MM.1S (cell line): Measurements from ENCODE around the gene NEK8.

ENCODE experiments used
- DNase-seq: peaks from one replicate; pipeline ENCODE4 v3.0.0-alpha.2; 2015
- H2AFZ ChIP-seq: fragments of 300-600 bp; sonication (generic); 2 replicates; pipeline ENCODE4 v1.6.0; 2016; ENCODE audit warnings: antibody characterized with exemption, low read length
- H3F3A ChIP-seq: fragments of 300-600 bp; sonication (generic); 2 replicates; pipeline ENCODE4 v1.6.1; 2016; ENCODE audit warnings: mild to moderate bottlenecking, antibody characterized with exemption, low read length, moderate library complexity, mixed read lengths; ENCODE audit not compliant: insufficient read depth
- H3K27ac ChIP-seq: fragments of 300-600 bp; sonication (generic); 2 replicates; pipeline ENCODE4 v1.5.1; 2016; ENCODE audit warnings: mild to moderate bottlenecking, low read length
- H3K27me3 ChIP-seq: fragments of 300-600 bp; sonication (generic); replicated peaks from 2 replicates; pipeline ENCODE4 v1.6.0; 2016; ENCODE audit warnings: low read length; ENCODE audit not compliant: insufficient read depth
- H3K36me3 ChIP-seq: fragments of 300-600 bp; sonication (generic); replicated peaks from 2 replicates; pipeline ENCODE4 v1.6.1; 2016; ENCODE audit warnings: mild to moderate bottlenecking, low read length, mixed read lengths; ENCODE audit not compliant: insufficient read depth
- H3K4me1 ChIP-seq: fragments of 300-600 bp; sonication (generic); 2 replicates; pipeline ENCODE4 v1.6.1; 2016; ENCODE audit warnings: low read length, mixed read lengths
- H3K4me2 ChIP-seq: fragments of 300-600 bp; sonication (generic); 2 replicates; pipeline ENCODE4 v1.6.0; 2016; ENCODE audit warnings: low read depth, low read length
- H3K4me3 ChIP-seq: fragments of 300-600 bp; sonication (generic); 2 replicates; pipeline ENCODE4 v1.5.1; 2016; ENCODE audit warnings: low read length, mixed read lengths
- H3K79me2 ChIP-seq: fragments of 300-600 bp; sonication (generic); 2 replicates; pipeline ENCODE4 v1.6.1; 2016; ENCODE audit warnings: mixed run types, low read length, mixed read lengths
- H3K9ac ChIP-seq: fragments of 300-600 bp; sonication (generic); 2 replicates; pipeline ENCODE4 v1.6.1; 2016; ENCODE audit warnings: low read length, mixed read lengths
- H3K9me2 ChIP-seq: fragments of 300-600 bp; sonication (generic); replicated peaks from 2 replicates; pipeline ENCODE4 v1.6.1; 2016; ENCODE audit warnings: mild to moderate bottlenecking, low read length, mixed read lengths; ENCODE audit not compliant: insufficient read depth
- H3K9me3 ChIP-seq: fragments of 300-600 bp; sonication (generic); replicated peaks from 2 replicates; pipeline ENCODE4 v1.6.1; 2016; ENCODE audit warnings: mild to moderate bottlenecking, low read length, mixed read lengths; ENCODE audit not compliant: insufficient read depth
- H4K20me1 ChIP-seq: fragments of 300-600 bp; sonication (generic); 2 replicates; pipeline ENCODE4 v1.6.1; 2016; ENCODE audit warnings: mild to moderate bottlenecking, low read length, moderate library complexity, mixed read lengths; ENCODE audit not compliant: insufficient read depth
- CTCF ChIP-seq: fragments of 300-600 bp; sonication (generic); IDR thresholded peaks from 2 replicates; pipeline ENCODE4 v1.5.1; 2016; ENCODE audit warnings: antibody characterized with exemption, low read length, mixed read lengths
- EZH2 ChIP-seq: fragments of 300-600 bp; sonication (generic); optimal IDR thresholded peaks from 2 replicates; pipeline ENCODE3; 2017; ENCODE audit warnings: low read depth, mild to moderate bottlenecking, antibody characterized with exemption, low read length, mixed read lengths
- EZH2phosphoT487 ChIP-seq: fragments of 300-600 bp; sonication (generic); IDR thresholded peaks from 2 replicates; pipeline ENCODE4 v1.6.1; 2018; ENCODE audit warnings: antibody characterized with exemption, low read length

The NEK8 gene

GRCh38 chr17:28726226-28726626, 2.4 kb upstream of the NEK8 start, which contains the start of gene TLCD1:
Gene TLCD1, minus strand, starts transcription at chr17:28726233. Its CDS starts 136 bp downstream, at chr17:28726097.
- peaks cover 24% of the 10 kb centered on the region for H3K79me2 ChIP-seq
- no peaks in the 10 kb centered on the region for H3K27me3 ChIP-seq
- 0 out of 2 replicates have a peak, but pooled peaks cover 13% of the 10 kb centered on the region for H4K20me1 ChIP-seq
- peaks cover 70% of the 10 kb centered on the region for H3F3A ChIP-seq
- H3K36me3 ChIP-seq: 0 out of 2 replicates have a peak, but pooled peaks cover 12% of the 10 kb centered on the region
- H3K9me3 ChIP-seq: no peaks in the 10 kb centered on the region
- peaks cover 4% of the 10 kb centered on the region; the same call in 1 of the 2 replicates for H3K4me1 ChIP-seq
- peak within 1 kb of the TSS; percentile 99 for H3K4me2 ChIP-seq
- DNase-seq: peak; percentile 70
- peak within 1 kb of the TSS; percentile 87 for H3K9ac ChIP-seq
- peak within 1 kb of the TSS; percentile 98 for H3K27ac ChIP-seq
- TF ChIP-seq EZH2 (no peak), CTCF (no peak), EZH2phosphoT487 (no peak)
- peak within 1 kb of the TSS; percentile 92 for H2AFZ ChIP-seq
- H3K9me2 ChIP-seq: no peaks in the 10 kb centered on the region
- peak within 1 kb of the TSS; percentile 79 for H3K4me3 ChIP-seq

GRCh38 chr17:28726627-28727491, 1.7 kb upstream of the NEK8 start:
- Histone ChIP-seq H4K20me1 (0 out of 2 replicates have a peak, but pooled peaks cover 8% of the 10 kb centered on the region), H3K79me2 (peaks cover 17% of the 10 kb centered on the region), H3F3A (peaks cover 63% of the 10 kb centered on the region), H3K4me1 (peaks cover 4% of the 10 kb centered on the region; the same call in 1 of the 2 replicates), H2AFZ (peak overlapping the region; percentile 92), H3K36me3 (0 out of 2 replicates have a peak, but pooled peaks cover 7% of the 10 kb centered on the region), H3K27ac (peak overlapping the region; percentile 98), H3K9me2 (no peaks in the 10 kb centered on the region), H3K9ac (peak overlapping the region; percentile 87), H3K27me3 (no peaks in the 10 kb centered on the region), H3K4me2 (peak overlapping the region; percentile 99), H3K9me3 (no peaks in the 10 kb centered on the region), H3K4me3 (peak overlapping the region; percentile 79)
- TF ChIP-seq EZH2phosphoT487 (no peak), EZH2 (no peak), CTCF (peak; percentile 98)
- DNase-seq: peak; percentile 96

- H4K20me1 ChIP-seq: no peaks in the 10 kb centered on the region
- H3K4me3 ChIP-seq: no peak overlapping the region
- H2AFZ ChIP-seq: no peak overlapping the region
- H3K27ac ChIP-seq: no peak overlapping the region
- no peaks in the 10 kb centered on the region for H3K27me3 ChIP-seq
- H3K9me3 ChIP-seq: no peaks in the 10 kb centered on the region
- H3K36me3 ChIP-seq: no peaks in the 10 kb centered on the region
- no peaks in the 10 kb centered on the region for H3K9me2 ChIP-seq
- no peak for DNase-seq
- H3K9ac ChIP-seq: no peak overlapping the region
- no peak overlapping the region for H3K4me2 ChIP-seq
- peaks cover 4% of the 10 kb centered on the region; the same call in 1 of the 2 replicates for H3K4me1 ChIP-seq
- no peaks in the 10 kb centered on the region for H3K79me2 ChIP-seq
- TF ChIP-seq CTCF (no peak), EZH2phosphoT487 (no peak), EZH2 (no peak)
- peaks cover 34% of the 10 kb centered on the region for H3F3A ChIP-seq
Measured at GRCh38 chr17:28729950-28730330, 1.4 kb downstream of the NEK8 start.
